GM23338 (cell line): ENCODE data around the gene COL9A2. TPM values are rescaled to one million over a fixed set of nuclear protein-coding genes. Genes with fewer than 3 reads are reported as not detected.
A peak's percentile ranks its signal among the peaks of the same experiment; 100 is the strongest.

Source experiments
- ATAC-seq: fragments of 200-7000 bp; cut with Tn5 transposase; 3 replicates; pipeline ENCODE4 v1.9.1; 2020
- DNase-seq: peaks from one replicate; pipeline ENCODE4 v3.0.0-alpha.2; 2015; ENCODE audit warnings: low spot score
- H2AFZ ChIP-seq: fragments of 200-600 bp; sonication (generic); 2 replicates; pipeline ENCODE4 v1.8.0; 2016; ENCODE audit warnings: antibody characterized with exemption, mild to moderate bottlenecking, moderate library complexity
- H3F3A ChIP-seq: fragments of 200-600 bp; sonication (generic); replicated peaks from 2 replicates; pipeline ENCODE4 v1.8.0; 2017; ENCODE audit warnings: antibody characterized with exemption, mixed run types, low read depth
- H3K27ac ChIP-seq: fragments of 200-600 bp; sonication (generic); 2 replicates; pipeline ENCODE4 v1.6.1; 2016; ENCODE audit warnings: low read depth
- H3K27me3 ChIP-seq: fragments of 200-600 bp; sonication (generic); 2 replicates; pipeline ENCODE4 v1.8.0; 2016; ENCODE audit warnings: mild to moderate bottlenecking, mixed run types, moderate library complexity; ENCODE audit not compliant: insufficient read depth
- H3K36me3 ChIP-seq: fragments of 200-600 bp; sonication (generic); 2 replicates; pipeline ENCODE4 v1.8.0; 2016; ENCODE audit warnings: mild to moderate bottlenecking; ENCODE audit not compliant: insufficient read depth
- H3K4me1 ChIP-seq: fragments of 200-600 bp; sonication (generic); 2 replicates; pipeline ENCODE4 v1.8.0; 2016; ENCODE audit warnings: mild to moderate bottlenecking, moderate library complexity; ENCODE audit not compliant: insufficient read depth
- H3K4me2 ChIP-seq: fragments of 200-600 bp; sonication (generic); 2 replicates; pipeline ENCODE4 v1.7.1; 2017; ENCODE audit warnings: mixed run types
- H3K4me3 ChIP-seq: fragments of 200-600 bp; sonication (generic); 2 replicates; pipeline ENCODE4 v1.6.1; 2016; ENCODE audit warnings: mixed run types
- H3K79me2 ChIP-seq: fragments of 200-600 bp; sonication (generic); replicated peaks from 2 replicates; pipeline ENCODE4 v1.8.0; 2017; ENCODE audit warnings: mild to moderate bottlenecking; ENCODE audit not compliant: insufficient read depth
- H3K9me2 ChIP-seq: fragments of 200-600 bp; sonication (generic); 2 replicates; pipeline ENCODE4 v1.8.0; 2017; ENCODE audit not compliant: insufficient read depth
- H4K20me1 ChIP-seq: fragments of 200-600 bp; sonication (generic); replicated peaks from 2 replicates; pipeline ENCODE4 v1.8.0; 2017; ENCODE audit warnings: mild to moderate bottlenecking; ENCODE audit not compliant: insufficient read depth
- H3K27ac Mint-ChIP-seq: 2 replicates; pipeline ENCODE4 v1.8.0; 2020; ENCODE audit warnings: inconsistent platforms, mild to moderate bottlenecking, moderate library complexity, mixed read lengths
- H3K27me3 Mint-ChIP-seq: 3 replicates; pipeline ENCODE4 v1.8.0; 2022; ENCODE audit warnings: low read depth, mild to moderate bottlenecking, moderate library complexity, mixed read lengths, inconsistent platforms; ENCODE audit not compliant: insufficient read depth, poor library complexity
- H3K36me3 Mint-ChIP-seq: 3 replicates; pipeline ENCODE4 v1.8.0; 2021; ENCODE audit warnings: low read depth, mild to moderate bottlenecking, inconsistent platforms, moderate library complexity, mixed read lengths
- H3K4me1 Mint-ChIP-seq: 3 replicates; pipeline ENCODE4 v1.8.0; 2020; ENCODE audit warnings: mild to moderate bottlenecking, inconsistent platforms, mixed read lengths
- H3K4me3 Mint-ChIP-seq: 3 replicates; pipeline ENCODE4 v1.8.0; 2021; ENCODE audit warnings: moderate library complexity, mild to moderate bottlenecking, inconsistent platforms, mixed read lengths
- H3K9me3 Mint-ChIP-seq: 3 replicates; pipeline ENCODE4 v1.8.0; 2020; ENCODE audit warnings: moderate library complexity, mild to moderate bottlenecking, inconsistent platforms, mixed read lengths
- CREB1 ChIP-seq: fragments of 250-450 bp; sonication (Bioruptor Pico); IDR thresholded peaks from 2 replicates; pipeline ENCODE4 v1.5.0; 2020; ENCODE audit warnings: low read depth, mild to moderate bottlenecking, moderate library complexity
- CTCF ChIP-seq, 2 experiments: fragments of 200-600 bp in 1 of 2; sonication (generic) in 1 of 2; conservative IDR thresholded peaks; 2 replicates each; pipeline versions ENCODE4 v1.5.1 to v1.6.1; 2016 to 2017; ENCODE audit warnings: antibody characterized with exemption in 2 of 2, low read depth in 2 of 2, mild to moderate bottlenecking in 2 of 2, moderate library complexity in 1 of 2
- EZH2 ChIP-seq: fragments of 200-600 bp; sonication (generic); IDR thresholded peaks from one replicate; pipeline ENCODE4 v1.8.0; 2017; ENCODE audit warnings: antibody characterized with exemption, mild to moderate bottlenecking, low read depth; ENCODE audit not compliant: unreplicated experiment
- EZH2phosphoT487 ChIP-seq: fragments of 200-600 bp; sonication (generic); IDR thresholded peaks from one replicate; pipeline ENCODE4 v1.8.1; 2018; ENCODE audit warnings: antibody characterized with exemption; ENCODE audit not compliant: unreplicated experiment
- JUNB ChIP-seq: IDR thresholded peaks from one replicate; pipeline ENCODE4 v1.6.1; 2016; ENCODE audit warnings: antibody characterized with exemption; ENCODE audit not compliant: unreplicated experiment
- NANOG ChIP-seq: IDR thresholded peaks from 2 replicates; pipeline ENCODE4 v1.6.1; 2016; ENCODE audit warnings: antibody characterized with exemption, borderline replicate concordance
- POLR2AphosphoS5 ChIP-seq: IDR thresholded peaks from 2 replicates; pipeline ENCODE4 v1.6.1; 2016; ENCODE audit warnings: antibody characterized with exemption, low read depth
- STAT1 ChIP-seq: IDR thresholded peaks from one replicate; pipeline ENCODE4 v1.6.1; 2016; ENCODE audit warnings: antibody characterized with exemption; ENCODE audit not compliant: unreplicated experiment
- ZNF114 ChIP-seq: fragments of 250-450 bp; sonication (Bioruptor Pico); IDR thresholded peaks from 2 replicates; pipeline ENCODE4 v1.5.0; 2020; ENCODE audit warnings: mild to moderate bottlenecking, moderate library complexity
- ZNF331 ChIP-seq: fragments of 250-450 bp; sonication (Bioruptor Pico); IDR thresholded peaks from 2 replicates; pipeline ENCODE4 v1.5.0; 2020; ENCODE audit warnings: low read depth, mild to moderate bottlenecking, moderate library complexity
- polyA plus RNA-seq: library from polyadenylated mRNA; unstranded; fragments of >200 nt; fragmentation: Nextera tagmentation; extraction: Ambion mirVana; gene quantifications from 2 replicates; pipeline ENCODE4 v1.2.1, GENCODE V29; 2016
- total RNA-seq: library from RNA; depleted of rRNA; stranded (reverse); fragments of >200 nt; shearing (Covaris generic); gene quantifications from 2 replicates; pipeline ENCODE4 v1.2.3, GENCODE V29; 2014
- TF ChIP-seq, protein P1 (sequence below): IDR thresholded peaks from one replicate; pipeline ENCODE4 v1.6.1; 2018; ENCODE audit warnings: antibody characterized with exemption; ENCODE audit not compliant: unreplicated experiment
- TF ChIP-seq, protein P2 (sequence below): IDR thresholded peaks from 2 replicates; pipeline ENCODE4 v1.6.1; 2016; ENCODE audit warnings: antibody characterized with exemption
- TF ChIP-seq, protein P3 (sequence below): fragments of 250-450 bp; sonication (Bioruptor Pico); IDR thresholded peaks from 2 replicates; pipeline ENCODE4 v1.5.0; 2020; ENCODE audit warnings: mild to moderate bottlenecking, moderate library complexity

The COL9A2 gene
- total and polyA plus RNA-seq, 2 experiments from 2014 or later: 2.6 to 2.8 TPM

- H3K27ac Mint-ChIP-seq: peak overlapping the region; percentile 91
- H3K4me1 ChIP-seq: no peaks in the 10 kb centered on the region
- H3K4me1 Mint-ChIP-seq: peaks cover 5% of the 10 kb centered on the region; the same call in 2 of the 3 replicates
- H3K79me2 ChIP-seq: 0 out of 2 replicates have a peak, but pooled peaks cover 11% of the 10 kb centered on the region
- no peak overlapping the region for H3K4me2 ChIP-seq
- H4K20me1 ChIP-seq: peaks cover 20% of the 10 kb centered on the region
- H3K27me3 ChIP-seq: no peaks in the 10 kb centered on the region
- H3F3A ChIP-seq: no peaks in the 10 kb centered on the region; the same call in 1 of the 2 replicates
- TF ChIP-seq, protein P1, sequence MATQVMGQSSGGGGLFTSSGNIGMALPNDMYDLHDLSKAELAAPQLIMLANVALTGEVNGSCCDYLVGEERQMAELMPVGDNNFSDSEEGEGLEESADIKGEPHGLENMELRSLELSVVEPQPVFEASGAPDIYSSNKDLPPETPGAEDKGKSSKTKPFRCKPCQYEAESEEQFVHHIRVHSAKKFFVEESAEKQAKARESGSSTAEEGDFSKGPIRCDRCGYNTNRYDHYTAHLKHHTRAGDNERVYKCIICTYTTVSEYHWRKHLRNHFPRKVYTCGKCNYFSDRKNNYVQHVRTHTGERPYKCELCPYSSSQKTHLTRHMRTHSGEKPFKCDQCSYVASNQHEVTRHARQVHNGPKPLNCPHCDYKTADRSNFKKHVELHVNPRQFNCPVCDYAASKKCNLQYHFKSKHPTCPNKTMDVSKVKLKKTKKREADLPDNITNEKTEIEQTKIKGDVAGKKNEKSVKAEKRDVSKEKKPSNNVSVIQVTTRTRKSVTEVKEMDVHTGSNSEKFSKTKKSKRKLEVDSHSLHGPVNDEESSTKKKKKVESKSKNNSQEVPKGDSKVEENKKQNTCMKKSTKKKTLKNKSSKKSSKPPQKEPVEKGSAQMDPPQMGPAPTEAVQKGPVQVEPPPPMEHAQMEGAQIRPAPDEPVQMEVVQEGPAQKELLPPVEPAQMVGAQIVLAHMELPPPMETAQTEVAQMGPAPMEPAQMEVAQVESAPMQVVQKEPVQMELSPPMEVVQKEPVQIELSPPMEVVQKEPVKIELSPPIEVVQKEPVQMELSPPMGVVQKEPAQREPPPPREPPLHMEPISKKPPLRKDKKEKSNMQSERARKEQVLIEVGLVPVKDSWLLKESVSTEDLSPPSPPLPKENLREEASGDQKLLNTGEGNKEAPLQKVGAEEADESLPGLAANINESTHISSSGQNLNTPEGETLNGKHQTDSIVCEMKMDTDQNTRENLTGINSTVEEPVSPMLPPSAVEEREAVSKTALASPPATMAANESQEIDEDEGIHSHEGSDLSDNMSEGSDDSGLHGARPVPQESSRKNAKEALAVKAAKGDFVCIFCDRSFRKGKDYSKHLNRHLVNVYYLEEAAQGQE: no peak
- no peak for TF ChIP-seq JUNB
- TF ChIP-seq EZH2: no peak
- TF ChIP-seq, protein P2, sequence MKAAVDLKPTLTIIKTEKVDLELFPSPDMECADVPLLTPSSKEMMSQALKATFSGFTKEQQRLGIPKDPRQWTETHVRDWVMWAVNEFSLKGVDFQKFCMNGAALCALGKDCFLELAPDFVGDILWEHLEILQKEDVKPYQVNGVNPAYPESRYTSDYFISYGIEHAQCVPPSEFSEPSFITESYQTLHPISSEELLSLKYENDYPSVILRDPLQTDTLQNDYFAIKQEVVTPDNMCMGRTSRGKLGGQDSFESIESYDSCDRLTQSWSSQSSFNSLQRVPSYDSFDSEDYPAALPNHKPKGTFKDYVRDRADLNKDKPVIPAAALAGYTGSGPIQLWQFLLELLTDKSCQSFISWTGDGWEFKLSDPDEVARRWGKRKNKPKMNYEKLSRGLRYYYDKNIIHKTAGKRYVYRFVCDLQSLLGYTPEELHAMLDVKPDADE: no peak
- no peak for TF ChIP-seq STAT1
- TF ChIP-seq POLR2AphosphoS5: no peak
- TF ChIP-seq NANOG: no peak
- TF ChIP-seq, protein P3, sequence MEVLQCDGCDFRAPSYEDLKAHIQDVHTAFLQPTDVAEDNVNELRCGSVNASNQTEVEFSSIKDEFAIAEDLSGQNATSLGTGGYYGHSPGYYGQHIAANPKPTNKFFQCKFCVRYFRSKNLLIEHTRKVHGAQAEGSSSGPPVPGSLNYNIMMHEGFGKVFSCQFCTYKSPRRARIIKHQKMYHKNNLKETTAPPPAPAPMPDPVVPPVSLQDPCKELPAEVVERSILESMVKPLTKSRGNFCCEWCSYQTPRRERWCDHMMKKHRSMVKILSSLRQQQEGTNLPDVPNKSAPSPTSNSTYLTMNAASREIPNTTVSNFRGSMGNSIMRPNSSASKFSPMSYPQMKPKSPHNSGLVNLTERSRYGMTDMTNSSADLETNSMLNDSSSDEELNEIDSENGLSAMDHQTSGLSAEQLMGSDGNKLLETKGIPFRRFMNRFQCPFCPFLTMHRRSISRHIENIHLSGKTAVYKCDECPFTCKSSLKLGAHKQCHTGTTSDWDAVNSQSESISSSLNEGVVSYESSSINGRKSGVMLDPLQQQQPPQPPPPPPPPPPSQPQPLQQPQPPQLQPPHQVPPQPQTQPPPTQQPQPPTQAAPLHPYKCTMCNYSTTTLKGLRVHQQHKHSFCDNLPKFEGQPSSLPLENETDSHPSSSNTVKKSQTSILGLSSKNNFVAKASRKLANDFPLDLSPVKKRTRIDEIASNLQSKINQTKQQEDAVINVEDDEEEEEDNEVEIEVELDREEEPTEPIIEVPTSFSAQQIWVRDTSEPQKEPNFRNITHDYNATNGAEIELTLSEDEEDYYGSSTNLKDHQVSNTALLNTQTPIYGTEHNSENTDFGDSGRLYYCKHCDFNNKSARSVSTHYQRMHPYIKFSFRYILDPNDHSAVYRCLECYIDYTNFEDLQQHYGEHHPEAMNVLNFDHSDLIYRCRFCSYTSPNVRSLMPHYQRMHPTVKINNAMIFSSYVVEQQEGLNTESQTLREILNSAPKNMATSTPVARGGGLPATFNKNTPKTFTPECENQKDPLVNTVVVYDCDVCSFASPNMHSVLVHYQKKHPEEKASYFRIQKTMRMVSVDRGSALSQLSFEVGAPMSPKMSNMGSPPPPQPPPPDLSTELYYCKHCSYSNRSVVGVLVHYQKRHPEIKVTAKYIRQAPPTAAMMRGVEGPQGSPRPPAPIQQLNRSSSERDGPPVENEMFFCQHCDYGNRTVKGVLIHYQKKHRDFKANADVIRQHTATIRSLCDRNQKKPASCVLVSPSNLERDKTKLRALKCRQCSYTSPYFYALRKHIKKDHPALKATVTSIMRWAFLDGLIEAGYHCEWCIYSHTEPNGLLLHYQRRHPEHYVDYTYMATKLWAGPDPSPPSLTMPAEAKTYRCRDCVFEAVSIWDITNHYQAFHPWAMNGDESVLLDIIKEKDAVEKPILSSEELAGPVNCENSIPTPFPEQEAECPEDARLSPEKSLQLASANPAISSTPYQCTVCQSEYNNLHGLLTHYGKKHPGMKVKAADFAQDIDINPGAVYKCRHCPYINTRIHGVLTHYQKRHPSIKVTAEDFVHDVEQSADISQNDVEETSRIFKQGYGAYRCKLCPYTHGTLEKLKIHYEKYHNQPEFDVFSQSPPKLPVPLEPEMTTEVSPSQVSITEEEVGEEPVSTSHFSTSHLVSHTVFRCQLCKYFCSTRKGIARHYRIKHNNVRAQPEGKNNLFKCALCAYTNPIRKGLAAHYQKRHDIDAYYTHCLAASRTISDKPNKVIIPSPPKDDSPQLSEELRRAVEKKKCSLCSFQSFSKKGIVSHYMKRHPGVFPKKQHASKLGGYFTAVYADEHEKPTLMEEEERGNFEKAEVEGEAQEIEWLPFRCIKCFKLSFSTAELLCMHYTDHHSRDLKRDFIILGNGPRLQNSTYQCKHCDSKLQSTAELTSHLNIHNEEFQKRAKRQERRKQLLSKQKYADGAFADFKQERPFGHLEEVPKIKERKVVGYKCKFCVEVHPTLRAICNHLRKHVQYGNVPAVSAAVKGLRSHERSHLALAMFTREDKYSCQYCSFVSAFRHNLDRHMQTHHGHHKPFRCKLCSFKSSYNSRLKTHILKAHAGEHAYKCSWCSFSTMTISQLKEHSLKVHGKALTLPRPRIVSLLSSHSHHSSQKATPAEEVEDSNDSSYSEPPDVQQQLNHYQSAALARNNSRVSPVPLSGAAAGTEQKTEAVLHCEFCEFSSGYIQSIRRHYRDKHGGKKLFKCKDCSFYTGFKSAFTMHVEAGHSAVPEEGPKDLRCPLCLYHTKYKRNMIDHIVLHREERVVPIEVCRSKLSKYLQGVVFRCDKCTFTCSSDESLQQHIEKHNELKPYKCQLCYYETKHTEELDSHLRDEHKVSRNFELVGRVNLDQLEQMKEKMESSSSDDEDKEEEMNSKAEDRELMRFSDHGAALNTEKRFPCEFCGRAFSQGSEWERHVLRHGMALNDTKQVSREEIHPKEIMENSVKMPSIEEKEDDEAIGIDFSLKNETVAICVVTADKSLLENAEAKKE (CRISPR knock-in tag): no peak
- no peak for TF ChIP-seq ZNF114
- TF ChIP-seq CREB1: no peak
- TF ChIP-seq EZH2phosphoT487: no peak
- TF ChIP-seq ZNF331 (CRISPR knock-in tag): no peak
- no peak for TF ChIP-seq CTCF (conservative IDR thresholded peaks at IDR 0.05; ENCODE audit: low read depth in 2 of 2)
- peak overlapping the region; percentile 11; the same call in 1 of the 2 replicates for H3K27ac ChIP-seq
- no peak for ATAC-seq
- DNase-seq: no peak
- H2AFZ ChIP-seq: no peak overlapping the region
- H3K4me3 Mint-ChIP-seq: no peak overlapping the region
- H3K36me3 ChIP-seq: peaks cover 18% of the 10 kb centered on the region; the same call in 1 of the 2 replicates
- no peak overlapping the region for H3K4me3 ChIP-seq
- H3K36me3 Mint-ChIP-seq: peaks cover 32% of the 10 kb centered on the region
- no peaks in the 10 kb centered on the region for H3K9me3 Mint-ChIP-seq
- H3K27me3 Mint-ChIP-seq: peaks cover 3% of the 10 kb centered on the region
- no peaks in the 10 kb centered on the region for H3K9me2 ChIP-seq
These were observed 41.0 kb downstream of the COL9A2 start for GRCh38 chr1:40276122-40276521.
